NCI-H128 (cell line): ENCODE measurements around the gene DYNLL1.
"Not testable (repeated sequence)": the region's sequence is repeated elsewhere in the genome, so short reads cannot be mapped to it uniquely, and the experiment has no call there.

ENCODE experiments used
- DNase-seq: peaks from one replicate; lab custom pipeline; 2025; ENCODE audit not compliant: unreplicated experiment; lab: John Stamatoyannopoulos, UW

The DYNLL1 gene

DNA sequence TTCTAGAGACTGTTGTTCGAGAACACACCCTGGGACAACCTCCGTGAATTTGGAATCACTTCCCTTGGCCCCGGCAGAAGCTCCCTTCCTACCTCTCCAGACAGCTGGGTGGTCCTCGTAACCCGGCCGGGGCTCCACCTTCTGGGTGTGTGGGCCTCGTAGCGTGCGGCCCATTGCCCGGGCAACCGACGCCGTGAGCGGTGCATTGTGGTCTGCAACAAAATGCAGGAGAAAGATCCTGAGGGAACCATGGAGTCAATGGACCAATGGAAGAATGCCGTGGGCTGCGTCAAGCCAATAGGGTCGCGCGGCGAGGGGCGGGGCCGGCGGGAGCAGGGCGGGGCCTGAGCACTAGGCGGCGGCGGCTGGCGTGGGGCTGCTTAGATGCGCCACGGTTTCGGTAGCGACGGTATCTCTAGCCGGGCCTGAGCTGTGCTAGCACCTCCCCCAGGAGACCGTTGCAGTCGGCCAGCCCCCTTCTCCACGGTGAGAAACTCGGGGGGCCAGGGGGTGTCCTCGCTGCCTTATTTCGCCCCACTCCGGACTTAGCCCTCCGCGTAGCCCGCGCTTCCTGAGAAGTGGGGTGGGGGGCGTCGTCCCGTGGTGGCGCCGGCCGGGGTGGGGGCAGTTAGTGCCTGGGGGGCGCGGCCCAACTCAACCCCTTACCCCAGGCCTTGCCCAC lies at the start of gene DYNLL1:
Gene DYNLL1 (plus strand): TSS at position 383 of the 682 bp plus-strand sequence. CDS start 309 bp downstream, outside the sequence.
- peak; percentile 97 for DNase-seq

DNA sequence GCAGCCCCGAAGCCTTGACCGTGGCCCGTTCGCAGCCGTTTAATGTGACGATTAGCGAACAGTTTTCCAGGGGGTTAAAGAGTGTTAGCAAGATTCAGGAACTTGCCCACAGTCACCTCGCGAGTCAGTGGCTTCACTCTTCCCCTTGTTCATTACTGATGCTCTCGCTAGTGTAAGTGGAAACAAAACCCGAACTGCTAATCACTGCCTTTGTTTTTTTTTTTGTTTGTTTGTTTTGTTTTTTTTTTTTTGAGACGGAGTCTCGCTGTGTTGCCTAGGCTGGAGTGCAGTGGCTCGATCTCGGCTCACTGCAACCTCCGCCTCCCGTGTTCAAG lies 49.1 kb upstream of the DYNLL1 start:
- not testable (repeated sequence) for DNase-seq

DNA sequence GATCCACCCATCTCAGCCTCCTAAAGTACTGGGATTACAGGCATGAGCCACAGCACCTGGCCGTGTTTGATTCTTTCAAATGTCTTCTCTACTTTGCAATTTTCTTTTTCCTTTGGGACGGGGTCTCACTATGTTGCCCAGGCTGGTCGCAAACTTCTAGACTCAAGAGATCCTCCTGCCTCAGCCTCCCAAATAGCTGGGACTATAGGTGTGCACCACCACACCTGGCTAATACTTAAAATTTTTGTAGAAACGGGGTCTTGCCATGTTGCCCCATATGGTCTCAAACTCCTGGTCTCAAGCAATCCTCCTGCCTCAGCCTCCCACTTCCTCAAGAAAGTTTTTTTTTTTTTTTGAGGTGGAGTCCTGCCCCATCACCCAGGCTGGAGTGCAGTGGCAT lies 47.9 kb upstream of the DYNLL1 start:
- DNase-seq, result no peak

DNA sequence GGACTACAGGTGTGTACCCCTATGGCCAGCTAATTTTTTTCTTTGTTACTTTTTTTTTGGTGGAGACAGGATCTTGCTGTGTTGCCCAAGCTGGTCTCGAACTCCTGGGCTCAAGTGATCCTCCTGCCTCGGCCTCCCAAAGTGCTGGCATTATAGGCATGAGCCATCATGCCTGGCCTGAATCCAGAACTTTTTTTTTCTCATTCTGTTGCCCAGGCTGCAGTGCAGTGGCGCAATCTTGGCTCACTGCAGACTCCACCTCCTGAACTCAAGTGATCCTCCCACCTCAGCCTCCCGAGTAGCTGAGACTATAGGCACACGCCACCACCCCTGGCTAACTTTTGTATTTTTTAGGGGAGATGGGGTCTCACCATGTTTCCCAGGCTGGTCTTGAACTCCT lies 43.4 kb upstream of the DYNLL1 start:
- DNase-seq, result not testable (repeated sequence)

DNA sequence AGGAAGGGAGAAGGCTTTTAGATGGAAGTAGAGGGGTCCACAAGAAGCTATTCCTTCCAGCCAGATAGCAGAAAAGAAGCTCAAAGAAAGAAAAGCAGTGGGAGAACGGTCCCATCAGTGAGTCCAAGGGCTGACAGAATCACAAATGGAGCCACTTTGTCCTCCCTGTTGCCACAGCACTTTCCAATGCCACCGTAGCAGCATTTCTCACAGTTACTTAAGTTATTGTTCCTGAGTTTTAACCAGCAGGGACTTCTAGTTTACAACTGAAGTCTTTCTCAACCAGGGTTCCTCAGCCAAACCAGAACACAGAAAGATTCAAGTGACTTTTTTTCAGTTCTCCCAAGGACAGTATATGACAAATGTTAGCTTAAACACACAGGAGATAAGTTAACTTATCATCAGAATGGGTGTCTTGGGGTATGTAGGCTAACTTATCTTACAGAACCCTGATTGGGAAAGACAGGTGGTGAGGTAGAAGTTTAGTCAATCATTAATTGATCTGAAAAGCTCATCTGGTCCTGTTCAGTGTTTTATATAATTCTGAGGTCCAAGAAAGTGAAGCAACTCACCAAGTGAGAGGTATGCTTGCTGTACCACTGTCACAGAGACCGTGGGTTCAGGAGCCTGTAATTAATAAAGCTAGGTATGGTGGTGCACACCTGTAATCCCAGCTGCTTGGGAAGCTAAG lies 42.7 kb upstream of the DYNLL1 start:
- DNase-seq, result no peak

DNA sequence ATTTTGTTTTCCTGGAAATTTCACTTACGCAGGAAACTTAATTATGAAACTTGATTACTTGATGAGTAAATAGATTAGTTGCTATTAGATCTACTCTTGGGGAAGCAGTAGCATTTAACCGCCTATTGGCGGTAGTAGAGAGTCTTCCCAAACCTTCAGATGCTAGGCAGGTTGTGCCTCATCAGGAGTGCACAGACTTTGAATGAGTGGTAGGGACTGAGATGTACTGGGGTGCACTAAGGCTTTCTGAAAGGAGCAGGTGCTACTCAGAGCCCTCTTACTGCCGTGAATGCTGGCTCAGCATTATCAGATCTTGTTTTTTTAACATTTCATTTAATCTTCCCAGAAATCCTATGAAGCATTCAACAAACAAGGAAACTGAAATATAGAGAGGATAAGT lies 41.9 kb upstream of the DYNLL1 start:
- DNase-seq, result no peak

DNA sequence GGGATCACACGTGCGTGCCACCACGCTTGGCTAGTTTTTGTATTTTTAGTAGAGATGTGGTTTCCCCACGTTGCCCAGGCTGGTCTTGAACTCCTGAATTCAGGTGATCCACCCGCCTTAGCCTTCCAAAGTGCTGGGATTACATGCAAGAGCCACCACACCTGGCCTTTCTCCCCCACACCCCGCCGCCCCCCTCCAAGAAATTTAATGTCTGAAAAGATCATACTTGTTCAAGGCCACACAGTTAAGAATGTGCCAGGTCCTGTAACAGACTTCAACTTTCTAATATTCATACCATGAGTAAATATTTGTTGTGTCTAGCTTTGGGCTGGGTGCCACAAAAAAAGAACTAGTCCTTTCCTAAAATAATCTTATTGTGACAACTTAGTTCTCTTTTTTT lies 40.6 kb upstream of the DYNLL1 start:
- no peak for DNase-seq

DNA sequence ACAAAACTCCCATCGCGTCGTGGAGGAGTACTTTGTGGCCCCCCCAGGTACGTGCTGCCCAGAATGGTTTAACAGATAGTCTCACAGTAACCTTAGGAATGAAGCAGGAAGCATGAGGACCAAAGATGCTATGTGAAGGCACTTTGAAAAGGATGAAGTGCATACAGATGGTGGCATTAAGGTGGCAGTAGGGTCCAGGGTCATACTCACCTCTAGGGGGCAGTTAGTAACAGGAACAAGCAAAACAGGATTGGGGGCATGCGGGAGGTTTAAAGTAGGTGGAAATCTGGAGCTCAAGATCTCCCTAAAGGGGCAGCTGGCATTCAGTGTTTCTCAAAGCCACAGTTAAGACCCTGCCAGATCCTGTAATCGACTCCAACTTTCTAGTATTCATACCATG lies 38.8 kb upstream of the DYNLL1 start:
- DNase-seq, result no peak

DNA sequence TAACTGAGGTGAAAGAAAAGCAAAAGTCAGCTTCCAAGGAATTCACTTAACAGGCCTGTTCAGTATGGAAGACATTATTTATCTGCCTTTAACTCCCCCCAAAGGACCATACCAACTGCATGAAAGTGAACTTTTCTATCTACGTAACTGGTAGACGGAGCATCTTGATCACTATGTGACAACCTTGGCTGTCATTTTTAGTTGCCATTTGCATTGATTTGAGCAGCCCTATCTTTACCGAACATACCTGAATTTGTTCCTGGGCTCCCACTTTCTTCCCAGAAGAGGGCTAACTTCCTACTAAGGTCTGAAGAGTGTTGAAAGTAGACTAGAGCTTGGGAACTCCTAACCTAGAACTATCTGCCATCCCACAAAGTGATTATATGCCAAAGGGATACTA lies 35.8 kb upstream of the DYNLL1 start:
- DNase-seq, result no peak

DNA sequence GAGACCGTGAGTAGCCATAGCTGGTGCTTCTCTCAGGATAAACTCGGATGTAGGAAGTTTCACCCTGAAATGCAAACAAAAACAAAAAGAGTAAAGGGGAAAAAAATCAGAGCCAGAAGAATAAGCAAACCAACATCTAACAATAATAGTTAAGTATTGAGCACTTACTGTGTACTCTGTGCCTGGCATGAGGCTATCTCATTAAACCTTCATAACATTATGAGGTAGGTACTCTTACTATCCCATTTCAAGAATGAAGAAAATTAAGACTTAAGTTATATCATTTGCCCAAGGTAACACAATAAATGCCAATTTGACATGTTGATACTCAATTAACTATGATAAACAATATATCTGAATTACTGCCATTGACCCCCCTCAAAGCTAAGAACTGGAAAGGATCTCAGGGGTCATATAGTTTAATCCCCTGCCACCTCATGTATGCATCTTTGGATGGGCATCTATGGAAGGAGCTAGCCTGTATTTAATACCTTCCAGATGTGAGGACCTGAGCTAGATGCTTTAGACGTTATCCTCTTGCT lies 33.7 kb upstream of the DYNLL1 start:
- DNase-seq, result no peak

DNA sequence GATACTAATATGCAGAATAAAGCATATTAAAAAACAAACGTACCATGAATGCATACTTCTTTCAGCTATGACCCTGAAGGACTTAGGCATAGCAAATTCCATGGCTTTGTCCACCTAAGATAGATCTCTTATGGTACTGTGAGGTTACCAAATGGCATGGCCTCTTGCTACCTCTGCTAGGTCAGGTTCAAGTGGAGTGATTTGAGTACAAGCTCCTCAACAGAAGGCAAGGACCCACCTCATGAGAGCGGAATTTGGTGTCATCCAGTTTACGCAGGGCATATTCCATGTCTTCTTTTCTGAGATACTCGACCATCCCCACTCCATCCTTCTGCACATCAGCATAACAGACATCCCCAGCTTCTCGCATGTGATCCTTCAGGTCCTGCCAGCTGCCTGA lies 32.2 kb upstream of the DYNLL1 start:
- no peak for DNase-seq

DNA sequence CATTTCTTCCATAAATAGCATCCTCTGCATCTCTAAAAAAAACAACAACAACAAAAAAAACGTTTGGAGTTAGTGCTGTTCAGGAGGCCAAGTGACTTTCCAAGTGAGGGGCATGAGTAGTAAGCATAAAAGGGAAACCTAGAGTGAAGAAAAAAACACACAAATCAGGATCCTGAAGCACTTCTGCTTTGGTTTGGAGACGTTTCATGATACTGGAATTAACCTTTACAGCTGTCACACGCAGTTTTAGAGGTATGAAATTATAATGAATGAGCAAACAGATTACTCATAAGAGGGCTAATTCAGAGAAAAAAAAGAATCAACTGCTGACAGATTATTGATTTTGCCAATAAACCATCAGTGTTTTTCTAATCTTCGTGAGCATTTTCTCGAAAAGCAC lies 30.2 kb upstream of the DYNLL1 start:
- no peak for DNase-seq

DNA sequence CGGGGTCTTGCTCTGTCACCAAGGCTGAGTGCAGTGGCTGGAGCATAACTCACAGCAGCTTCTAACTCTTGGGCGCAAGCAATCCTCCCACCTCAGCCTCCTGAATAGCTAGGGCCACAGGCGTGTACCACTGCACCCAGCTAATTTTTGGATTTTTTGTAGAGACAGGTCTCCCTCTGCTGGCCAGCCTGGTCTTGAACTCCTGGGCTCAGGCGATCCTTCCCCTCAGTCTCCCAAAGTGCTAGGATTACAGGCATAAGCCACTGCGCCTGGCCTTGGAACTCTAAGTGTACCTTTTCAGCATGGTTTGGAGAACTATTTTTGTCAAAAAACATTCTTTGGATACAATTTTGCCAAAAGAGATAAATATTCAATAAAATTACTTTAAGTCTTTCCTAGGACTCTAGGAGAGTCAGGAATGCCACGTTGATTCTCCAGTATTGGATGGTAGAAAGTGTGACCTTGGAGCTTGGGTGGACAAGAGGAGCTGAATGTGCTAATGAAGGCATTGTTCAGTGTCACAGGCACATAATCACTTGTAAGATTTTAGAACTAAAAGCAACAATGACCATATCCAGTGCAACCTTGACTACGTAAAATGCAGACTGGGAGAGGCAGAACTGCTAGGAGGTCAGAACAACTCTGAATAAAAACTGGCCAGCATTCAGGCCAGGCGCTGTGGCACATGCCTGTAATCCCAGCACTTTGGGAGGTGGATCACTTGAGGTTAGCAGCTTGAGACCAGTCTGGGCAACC lies 29.2 kb upstream of the DYNLL1 start:
- DNase-seq, result peak; percentile 22

DNA sequence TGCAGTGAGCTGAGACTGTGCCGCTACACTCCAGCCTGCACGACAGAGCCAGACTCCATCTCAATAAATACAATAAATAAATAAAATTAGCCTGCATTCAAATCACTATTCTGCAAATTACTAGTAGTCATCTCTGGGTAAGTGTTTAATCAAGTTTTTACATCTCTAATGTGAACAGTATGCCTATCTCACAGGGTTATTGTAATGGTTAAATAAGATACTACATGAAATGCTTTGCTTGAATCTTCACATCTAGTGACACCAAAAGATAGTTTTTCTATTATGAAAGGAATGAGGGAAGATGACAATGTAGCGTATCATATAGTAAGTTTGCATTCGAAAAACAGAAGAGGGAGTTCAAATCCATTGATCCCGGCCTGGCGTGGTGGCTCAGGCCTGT lies 28.5 kb upstream of the DYNLL1 start:
- no peak for DNase-seq

DNA sequence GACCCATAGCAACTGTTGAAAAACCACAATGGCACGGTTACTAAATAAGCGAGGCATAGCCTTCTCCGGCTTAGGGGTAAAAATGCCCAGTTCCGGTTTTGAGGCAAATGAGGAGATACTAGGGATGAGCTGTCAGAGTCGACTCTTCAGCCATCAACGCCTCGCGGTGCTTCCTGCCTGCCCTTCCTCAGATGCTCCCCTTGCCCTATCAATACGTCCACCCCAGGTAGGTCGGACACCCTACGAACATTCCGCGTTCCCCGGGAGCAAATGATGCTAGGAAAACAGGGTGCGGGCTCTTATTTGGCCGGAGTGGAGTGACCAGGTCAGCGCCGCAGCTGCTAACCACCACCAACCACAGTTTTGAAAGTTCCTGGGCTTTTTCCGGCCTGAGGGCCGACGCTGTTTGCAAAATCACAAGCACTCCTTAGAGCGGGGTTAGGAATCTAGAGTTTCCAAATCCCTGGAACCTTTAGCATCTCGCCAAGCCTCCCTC lies 27.5 kb upstream of the DYNLL1 start:
- no peak for DNase-seq

DNA sequence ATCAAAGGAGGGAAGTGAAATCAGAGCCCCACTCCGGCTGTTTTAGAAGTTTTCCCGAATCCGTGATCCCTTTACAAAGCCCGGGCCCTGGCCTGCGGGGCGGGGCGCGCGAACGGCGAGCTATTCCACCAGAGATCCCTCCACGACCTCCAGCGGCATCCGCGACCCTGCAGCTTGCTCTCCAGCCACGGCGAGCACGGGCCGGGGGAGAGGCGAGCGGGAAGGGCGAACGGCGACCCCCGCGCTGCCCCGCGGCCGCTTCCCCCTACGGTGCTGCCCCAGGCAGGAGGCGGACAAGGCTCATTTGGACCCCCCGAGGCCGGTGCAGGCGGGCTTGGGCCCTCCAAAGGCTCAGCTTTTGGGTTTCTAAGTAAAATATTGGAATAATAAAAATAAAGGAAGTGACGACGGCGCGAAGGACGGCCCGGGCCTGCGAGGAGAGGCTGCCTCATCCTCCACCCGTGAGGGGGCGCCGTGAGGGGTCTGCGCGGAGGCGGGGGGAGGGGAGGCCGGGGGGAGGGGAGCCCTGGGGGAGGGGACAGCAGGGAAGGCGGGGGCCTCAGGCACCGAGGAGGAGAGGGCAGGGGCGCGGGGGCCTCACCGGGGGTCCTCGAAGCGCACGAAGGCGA lies 27.0 kb upstream of the DYNLL1 start:
- DNase-seq, result no peak

DNA sequence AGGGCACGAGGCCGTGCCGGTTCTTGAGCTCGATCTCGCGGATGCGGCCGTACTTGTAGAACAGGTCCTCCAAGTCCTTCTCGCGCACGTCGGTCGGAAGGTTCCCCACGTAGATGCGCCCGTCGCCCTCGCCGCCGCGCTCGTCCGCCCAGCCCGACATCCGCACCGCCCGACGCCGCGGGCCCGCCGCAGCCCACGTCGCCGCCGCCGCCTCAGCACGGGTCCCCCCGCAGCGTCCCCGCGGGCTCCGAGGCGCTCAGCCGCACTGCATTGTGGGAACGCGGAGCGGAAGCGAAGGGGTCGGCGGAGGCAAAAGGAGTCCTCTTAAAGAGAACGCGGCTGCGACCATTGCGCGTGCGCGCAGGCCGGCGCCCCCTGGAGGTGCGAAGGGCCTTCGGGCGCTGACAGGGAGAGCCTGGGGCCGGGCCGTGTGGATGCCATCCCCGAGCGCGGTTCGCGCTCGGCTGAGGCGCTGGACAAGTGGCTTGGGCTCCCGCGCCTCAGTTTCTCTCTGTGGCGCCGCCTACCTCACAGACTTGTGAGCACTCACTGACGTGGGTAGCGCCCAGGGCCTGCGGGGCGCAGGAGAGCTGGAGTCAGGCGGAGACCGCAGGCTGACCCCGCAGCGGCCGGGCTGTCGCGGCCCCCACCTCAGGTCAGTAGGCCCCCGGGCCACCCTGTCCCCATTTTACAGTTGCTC lies 26.3 kb upstream of the DYNLL1 start, which contains the start of gene SRSF9:
Gene SRSF9 (minus strand): TSS at position 299 of the 700 bp plus-strand sequence. CDS start 139 bp downstream, at position 160.
- peak; percentile 93 for DNase-seq

DNA sequence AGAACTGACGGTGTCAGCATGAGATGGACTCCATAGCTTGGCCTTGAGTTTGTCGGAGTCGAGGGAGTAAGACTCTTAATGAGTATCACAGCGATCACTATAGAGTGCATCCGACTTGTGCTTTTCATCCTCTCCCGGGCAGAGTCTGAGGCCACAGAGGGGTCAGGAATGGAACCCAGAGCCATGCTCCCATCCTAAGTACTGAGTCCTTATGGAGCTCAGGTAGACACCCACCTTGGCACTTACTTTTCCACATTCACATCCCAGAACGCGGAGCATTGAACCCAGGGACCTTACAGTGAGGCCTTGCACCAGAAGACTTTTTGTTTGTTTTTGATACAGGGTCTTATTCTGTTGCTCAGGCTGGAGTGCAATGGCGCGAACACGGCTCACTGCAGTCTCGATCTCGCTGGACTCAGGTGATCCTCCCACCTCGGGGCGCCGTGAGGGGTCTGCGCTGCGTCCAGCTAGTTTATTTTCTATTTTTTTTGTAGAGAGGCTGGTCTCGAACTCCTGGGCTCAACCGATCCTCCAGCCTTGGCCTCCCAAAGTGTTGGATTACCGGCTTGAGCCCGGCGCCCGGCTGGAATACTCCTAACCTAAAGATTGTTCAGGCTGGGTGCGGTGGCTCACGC lies 25.6 kb upstream of the DYNLL1 start:
- DNase-seq, result no peak

DNA sequence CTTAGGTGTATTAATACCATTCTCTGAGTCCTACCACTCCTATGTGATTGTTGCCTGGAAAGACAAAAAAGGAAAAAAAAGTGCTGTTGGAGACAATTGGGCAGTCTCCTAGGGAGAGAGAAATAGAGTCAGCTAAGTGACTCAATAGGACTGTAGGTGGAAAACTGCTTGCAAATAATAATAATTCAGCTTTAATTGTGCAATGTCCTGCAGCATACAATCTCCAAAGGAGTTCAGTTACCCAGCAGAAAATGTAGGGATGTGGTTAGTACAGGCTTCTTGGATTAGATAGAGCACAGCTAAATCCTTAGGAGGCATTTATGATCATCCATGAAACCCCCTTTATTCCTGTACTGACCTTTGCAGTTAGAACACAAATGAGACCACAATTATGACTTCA lies 23.4 kb upstream of the DYNLL1 start:
- no peak for DNase-seq
